GM12878 (cell line): ENCODE results near the gene NLE1. TPM values are rescaled to one million over a fixed set of nuclear protein-coding genes. Genes with fewer than 3 reads are reported as not detected.
"Not testable (repeated sequence)": the region's sequence is repeated elsewhere in the genome, so short reads cannot be mapped to it uniquely, and the experiment has no call there.

Source experiments
- ATAC-seq: fragments of 200-7000 bp; cut with Tn5 transposase; 3 replicates; pipeline ENCODE4 v1.9.1; 2020; ENCODE audit warnings: mild to moderate bottlenecking, moderate library complexity
- BruUV-seq: library from RNA; stranded (reverse); fragments of 400-500 nt; replicated peaks from 2 replicates; lab custom pipeline; 2021; lab: Mats Ljungman, UMichigan
- CTCF ChIA-PET: fragments of 300-600 bp; sonication (Branson Sonifier 250); formaldehyde crosslinking; extraction: SDS; loops from one replicate; lab custom pipeline; 2021; ENCODE audit warnings: inconsistent platforms; lab: Yijun Ruan, JAX
- POLR2A ChIA-PET: fragments of 350-600 bp; formaldehyde crosslinking; extraction: SDS; loops from one replicate; lab custom pipeline; 2021; ENCODE audit warnings: inconsistent platforms; lab: Charles Lee
- RAD21 ChIA-PET: fragments of 300-600 bp; sonication (Branson Sonifier 250); formaldehyde crosslinking; loops from one replicate; lab custom pipeline; 2023; ENCODE audit warnings: antibody characterized with exemption; ENCODE audit not compliant: unreplicated experiment; lab: Charles Lee
- SMC1A ChIA-PET: fragments of 300-600 bp; sonication (Branson Sonifier 250); formaldehyde crosslinking; loops from one replicate; lab custom pipeline; 2023; ENCODE audit not compliant: unreplicated experiment, uncharacterized antibody; lab: Charles Lee
- DNase-seq: peaks from one replicate; pipeline ENCODE4 v3.0.0-alpha.2; 2011; ENCODE audit warnings: low read depth, low spot score
- FAIRE-seq: peaks from 3 replicates; lab custom pipeline; 2011; peaks lifted over from hg19 to GRCh38; lab: Jason Lieb, UNC
- H2AFZ ChIP-seq: 2 replicates; pipeline ENCODE4 v1.6.0; 2011; ENCODE audit warnings: low read depth, low read length, control low read depth; ENCODE audit not compliant: control insufficient read depth
- H3K27ac ChIP-seq: 2 replicates; pipeline ENCODE4 v1.5.1; 2011; ENCODE audit warnings: control low read depth; ENCODE audit not compliant: control insufficient read depth, insufficient read depth
- H3K27me3 ChIP-seq, 2 experiments: replicated peaks in 1 of 2; 2 replicates each; pipeline versions ENCODE4 v1.6.0 to v1.6.1; 2011; ENCODE audit warnings: low read length in 1 of 2; ENCODE audit not compliant: control insufficient read depth in 2 of 2, insufficient read depth in 2 of 2
- H3K36me3 ChIP-seq, 2 experiments: 2 replicates each; pipeline ENCODE4 v1.5.1; 2011; ENCODE audit warnings: low read length in 1 of 2; ENCODE audit not compliant: control insufficient read depth in 2 of 2, insufficient read depth in 2 of 2
- H3K4me1 ChIP-seq: 2 replicates; pipeline ENCODE4 v1.6.1; 2011; ENCODE audit warnings: mild to moderate bottlenecking, low read length, moderate library complexity, mixed read lengths; ENCODE audit not compliant: control insufficient read depth, insufficient read depth
- H3K4me2 ChIP-seq: 2 replicates; pipeline ENCODE4 v1.6.0; 2011; ENCODE audit warnings: control low read depth; ENCODE audit not compliant: control insufficient read depth, insufficient read depth
- H3K4me3 ChIP-seq: fragments of 200-600 bp; sonication (generic); 2 replicates; pipeline ENCODE4 v1.5.1; 2016
- H3K79me2 ChIP-seq: 2 replicates; pipeline ENCODE4 v1.6.0; 2011; ENCODE audit warnings: low read length; ENCODE audit not compliant: control insufficient read depth, insufficient read depth
- H3K9ac ChIP-seq: 2 replicates; pipeline ENCODE4 v1.8.0; 2011; ENCODE audit warnings: low read length, control low read depth, mixed read lengths; ENCODE audit not compliant: control insufficient read depth, insufficient read depth
- H3K9me3 ChIP-seq: replicated peaks from 3 replicates; pipeline ENCODE4 v1.5.1; 2011; ENCODE audit warnings: mild to moderate bottlenecking, low read length; ENCODE audit not compliant: control insufficient read depth, insufficient read depth
- H4K20me1 ChIP-seq: 2 replicates; pipeline ENCODE4 v1.6.0; 2011; ENCODE audit not compliant: control insufficient read depth, insufficient read depth
- MLLT1 ChIP-seq: fragments of 450-650 bp; IDR thresholded peaks from 2 replicates; pipeline ENCODE4 v1.6.1; 2016; ENCODE audit warnings: mild to moderate bottlenecking
- MXI1 ChIP-seq: fragments of 150-350 bp; IDR thresholded peaks from 2 replicates; pipeline ENCODE4 v1.6.1; 2011; ENCODE audit warnings: low read depth, mild to moderate bottlenecking, inconsistent platforms, low read length, improper control_type of control experiment
- NRF1 ChIP-seq: conservative IDR thresholded peaks from 2 replicates; pipeline ENCODE4 v1.6.1; 2011; ENCODE audit warnings: mild to moderate bottlenecking, low read depth, low read length, improper control_type of control experiment
- TARDBP ChIP-seq: IDR thresholded peaks from 2 replicates; pipeline ENCODE4 v1.6.1; 2016; ENCODE audit warnings: borderline replicate concordance
- WGBS: methylation state at CpG from one replicate; pipeline ENCODE4 v1.1.6; 2016; ENCODE audit warnings: low lambda C conversion rate; ENCODE audit not compliant: insufficient replicate concordance, insufficient coverage; ENCODE audit errors: missing lambda C conversion rate; 5-methylcytosine and 5-hydroxymethylcytosine counted together
- in situ Hi-C: fragments of 300-500 bp; cut with MboI; formaldehyde crosslinking; loops from 9 replicates; pipeline ENCODE4 v1.14.3; 2018; ENCODE audit warnings: mixed read lengths
- intact Hi-C: fragments of 100-400 bp; cut with micrococcal nuclease; formaldehyde crosslinking; loops from one replicate; pipeline ENCODE4 v1.14.2; 2022; ENCODE audit not compliant: unreplicated experiment
- polyA plus RNA-seq, 11 experiments: library from polyadenylated mRNA; depleted of rRNA in 4 of 11; unstranded in 6 of 11; stranded (reverse) in 5 of 11; fragments of >200 nt; fragmentation: Nextera tagmentation in 4 of 11; fragmentation: Illumina TruSeq in 1 of 11; extraction: Ambion mirVana in 4 of 11; extraction: Trizol in 1 of 11; gene quantifications; 1 replicate in 1 of 11; 2 replicates in 10 of 11; pipeline versions ENCODE4 v1.2.1 to v1.2.3, GENCODE V29; 2011 to 2016; ENCODE audit warnings: inconsistent platforms in 2 of 11, missing spikeins in 2 of 11, low read depth in 1 of 11
- total RNA-seq, 4 experiments: library from RNA; depleted of rRNA in 3 of 4; stranded (reverse); fragments of >200 nt in 3 of 4; fragmentation: Illumina TruSeq in 1 of 4; extraction: Trizol in 1 of 4; gene quantifications; 2 replicates each; pipeline versions ENCODE4 v1.2.1 to v1.2.3, GENCODE V29; 2013 to 2021

Gene NLE1
- total and polyA plus RNA-seq, 10 of the 15 experiments (the other 5 are each of a cell fraction or from before 2014, with no cell fraction given), result 2.4 to 33.5 (median 17.6) TPM

- Histone ChIP-seq H3K36me3 (no peaks in the 10 kb centered on the region), H2AFZ (no peak overlapping the region), H4K20me1 (no peaks in the 10 kb centered on the region), H3K4me1 (no peaks in the 10 kb centered on the region; the same call in 1 of the 2 replicates), H3K79me2 (peaks cover 23% of the 10 kb centered on the region), H3K27me3 (no peaks in the 10 kb centered on the region), H3K4me3 (no peak overlapping the region), H3K9ac (no peak overlapping the region), H3K4me2 (peak overlapping the region; percentile 57)
- ATAC-seq, result no peak
- WGBS, result 99% methylated on average over 12 of the region's 12 CpGs
- POLR2A ChIA-PET, result no interaction called here
- intact Hi-C loops, result loop anchor here (5.0 kb wide), 1 partner anchor 135 kb away; the partner anchor contains the start of gene LIG3
- CTCF ChIA-PET, result interaction anchor here (3.6 to 6.9 kb wide), 2 partner anchors 52 to 119 kb away, joined by 17 to 149 read pairs; partner anchors contain the start of gene RFFL
- BruUV-seq, result no TSS peak
- DNase-seq, result no peak
- no peak for TF ChIP-seq MXI1
- TF ChIP-seq MLLT1, result 0 out of 2 replicates have a peak, but pooled peaks have one; percentile 19
- TF ChIP-seq NRF1, result no peak
- no peak for TF ChIP-seq TARDBP
- TF ChIP-seq, all 136 proteins: peak for 1
- in situ Hi-C loops, result loop anchor here (5.0 to 25.0 kb wide), 3 partner anchors 120 to 905 kb away; no protein-coding TSS in a partner anchor
- FAIRE-seq, result no peak
- Histone ChIP-seq H3K9me3 (no peaks in the 10 kb centered on the region), H3K27ac (no peak overlapping the region)
- ChIA-PET RAD21 (interaction anchor here (2.0 to 4.2 kb wide), 2 partner anchors 27 to 71 kb away, joined by 5 to 34 read pairs; no protein-coding TSS in a partner anchor), SMC1A (interaction anchor here (1.7 to 8.3 kb wide), 2 partner anchors 28 to 118 kb away, joined by 3 to 101 read pairs; no protein-coding TSS in a partner anchor)
Measured at GRCh38 chr17:35116845-35117244, 25.3 kb downstream of the NLE1 start.

GRCh38 chr17:35110791-35111190 lies 31.3 kb downstream of the NLE1 start:
- DNase-seq, POLR2A ChIA-PET, FAIRE-seq, H3K36me3 ChIP-seq, H3K9ac ChIP-seq, intact Hi-C loops, BruUV-seq, H3K27me3 ChIP-seq, H3K79me2 ChIP-seq, H3K9me3 ChIP-seq, H3K4me3 ChIP-seq, H3K4me1 ChIP-seq, H3K27ac ChIP-seq, H4K20me1 ChIP-seq, RAD21 ChIA-PET, H3K4me2 ChIP-seq, ATAC-seq, H2AFZ ChIP-seq: not testable (repeated sequence)
- in situ Hi-C loops, result loop anchor here (25.0 kb wide), 1 partner anchor 898 kb away; no protein-coding TSS in a partner anchor
- ChIA-PET SMC1A (interaction anchor here (0.8 kb wide), 1 partner anchor 8 kb away, joined by 3 read pairs; no protein-coding TSS in a partner anchor), CTCF (interaction anchor here (0.8 to 1.8 kb wide), 2 partner anchors 9 to 21 kb away, joined by 3 to 6 read pairs; no protein-coding TSS in a partner anchor)
- 97% methylated on average over 17 of the region's 17 CpGs for WGBS
